Activated CD8-positive, alpha-beta memory T cell treated with anti-CD3 and anti-CD28 coated beads, Interleukin-2, amount 50 U/mL, for 24 hours (primary cell): Measurements from ENCODE around the gene ZAR1.

Experiments used
- DNase-seq: peaks from one replicate; pipeline ENCODE4 v3.0.0-alpha.2; 2020; ENCODE audit errors: extremely low read depth

The ZAR1 gene

DNA sequence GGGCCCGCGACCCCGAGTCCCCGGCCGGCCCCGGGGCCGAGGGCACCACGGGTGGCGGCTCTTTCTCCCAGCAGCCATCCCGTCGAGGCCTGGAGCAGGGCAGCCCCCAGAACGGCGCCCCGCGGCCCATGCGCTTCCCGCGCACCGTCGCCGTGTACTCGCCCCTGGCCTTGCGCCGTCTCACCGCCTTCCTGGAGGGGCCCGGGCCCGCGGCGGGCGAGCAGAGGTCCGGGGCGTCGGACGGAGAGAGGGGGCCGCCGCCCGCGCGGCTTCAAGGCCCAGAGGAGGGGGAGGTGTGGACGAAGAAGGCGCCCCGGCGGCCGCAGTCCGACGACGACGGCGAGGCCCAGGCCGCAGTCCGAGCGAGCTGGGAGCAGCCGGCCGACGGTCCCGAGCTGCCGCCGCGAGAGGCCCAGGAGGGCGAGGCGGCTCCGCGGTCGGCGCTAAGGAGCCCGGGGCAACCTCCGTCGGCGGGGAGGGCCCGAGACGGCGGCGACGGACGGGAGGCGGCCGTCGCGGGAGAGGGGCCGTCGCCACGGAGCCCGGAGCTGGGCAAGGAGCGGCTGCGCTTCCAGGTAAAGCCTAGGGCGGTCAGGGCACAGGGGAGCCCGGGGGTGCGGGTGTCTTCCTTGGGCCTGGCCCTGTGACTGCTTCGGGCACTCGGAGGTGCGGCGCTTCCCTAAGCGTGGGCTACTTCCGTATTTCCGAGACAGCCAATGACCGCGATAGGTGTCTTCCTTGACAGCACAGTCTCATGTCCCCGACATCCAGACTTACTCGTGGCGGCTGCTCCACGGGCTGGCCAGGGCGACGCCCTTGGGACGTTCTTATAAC, 845 bp downstream of the ZAR1 start:
- DNase-seq: no peak

DNA sequence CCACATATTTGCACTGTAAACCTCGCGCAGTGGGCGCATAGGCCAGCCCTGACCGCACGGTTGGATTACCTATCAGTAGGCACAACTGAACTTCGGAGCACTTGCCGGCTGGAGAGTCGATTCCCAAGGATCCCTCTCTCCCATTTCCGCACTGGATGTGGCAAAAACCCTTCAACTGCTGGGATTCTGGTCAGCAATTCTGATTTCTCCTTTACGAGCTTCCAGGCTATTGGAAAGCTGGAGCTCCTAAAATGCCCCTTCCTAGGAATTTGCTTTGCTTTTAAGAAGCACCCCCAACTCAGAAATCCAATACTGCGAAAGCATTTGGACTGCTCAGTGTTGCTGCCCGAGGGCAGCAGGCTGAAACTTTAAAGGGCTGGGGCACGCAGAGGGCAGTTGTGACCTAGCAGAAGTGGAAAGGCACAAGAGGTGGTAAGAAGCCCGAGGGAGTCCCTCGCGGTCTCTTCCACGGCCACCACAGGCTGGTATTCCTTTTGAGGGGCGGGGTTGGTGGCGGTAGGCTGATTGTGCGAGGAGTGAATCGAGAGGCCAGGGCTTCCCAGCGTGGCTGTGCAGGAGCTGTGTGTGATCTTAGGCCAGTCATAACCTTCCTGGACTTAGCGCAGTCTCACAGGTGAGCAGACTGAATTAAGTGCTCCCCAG, 1.6 kb downstream of the ZAR1 start:
- no peak for DNase-seq

DNA sequence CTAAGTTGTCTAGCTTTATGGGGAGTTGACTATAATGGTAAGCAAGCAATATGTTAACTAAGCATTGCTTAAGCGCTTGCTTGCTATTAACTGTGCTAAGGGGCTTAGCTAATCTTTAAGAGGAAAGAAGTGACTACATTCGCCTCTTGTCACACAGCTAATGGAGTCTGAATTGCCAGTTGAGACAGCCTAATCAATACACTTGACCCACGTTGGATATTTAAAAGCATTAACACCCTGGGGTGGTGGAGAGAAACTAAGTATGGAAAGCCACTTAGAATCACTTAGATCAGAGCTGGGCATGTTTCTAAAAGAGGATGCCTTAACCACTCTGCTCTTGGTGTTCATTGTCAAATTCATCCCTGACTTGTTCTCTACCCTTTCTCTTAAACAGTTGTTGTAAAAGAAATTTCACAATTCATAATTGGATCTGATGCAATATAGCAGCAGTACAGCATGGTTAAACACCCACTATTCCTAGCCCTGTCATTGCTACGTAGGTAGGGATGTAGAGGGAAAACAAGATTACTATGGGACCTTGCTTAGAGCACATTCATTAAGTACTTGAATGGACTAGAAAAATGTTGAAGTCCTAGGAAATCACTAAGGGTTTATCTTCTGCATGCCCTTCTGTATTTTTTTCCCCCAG, 3.5 kb downstream of the ZAR1 start:
- no peak for DNase-seq

DNA sequence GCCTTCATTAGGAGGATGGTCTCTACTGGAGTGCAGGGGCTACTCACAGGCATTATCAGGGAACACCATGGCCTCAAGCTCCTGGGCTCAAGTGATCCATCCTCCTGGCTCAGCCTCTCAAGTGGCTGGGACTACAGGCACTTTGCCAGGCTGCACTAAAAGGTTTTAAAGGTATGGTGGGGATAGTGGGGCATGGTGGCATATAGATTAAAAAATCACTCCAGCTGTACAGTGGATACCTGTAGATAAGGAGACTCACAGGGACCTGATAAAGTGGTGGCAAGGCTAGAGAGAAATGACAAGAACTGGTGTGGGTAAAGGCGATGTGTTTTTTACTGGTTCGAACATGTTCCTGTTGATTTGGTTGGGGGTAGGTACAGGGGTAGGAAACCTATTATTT, 5.9 kb downstream of the ZAR1 start:
- no peak for DNase-seq

DNA sequence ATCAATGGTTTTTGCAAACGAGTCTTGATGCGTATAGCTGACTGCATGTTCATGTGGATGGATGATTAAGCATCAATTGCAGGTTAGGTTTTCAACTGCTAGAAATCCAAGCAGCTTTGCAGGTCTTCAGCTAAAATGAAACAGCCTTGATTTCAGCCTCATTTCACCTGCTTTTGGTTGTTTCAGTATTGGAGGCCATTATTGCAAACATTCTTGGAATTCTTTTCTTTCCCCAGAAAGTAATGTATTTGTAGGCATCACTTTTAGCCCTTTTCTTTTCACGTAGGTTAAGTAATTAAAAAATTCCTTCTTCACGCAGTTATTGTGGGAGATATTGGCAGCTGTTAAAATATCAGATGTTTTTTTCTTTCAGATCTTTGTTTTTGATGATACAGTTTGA, 8.8 kb downstream of the ZAR1 start:
- no peak for DNase-seq

DNA sequence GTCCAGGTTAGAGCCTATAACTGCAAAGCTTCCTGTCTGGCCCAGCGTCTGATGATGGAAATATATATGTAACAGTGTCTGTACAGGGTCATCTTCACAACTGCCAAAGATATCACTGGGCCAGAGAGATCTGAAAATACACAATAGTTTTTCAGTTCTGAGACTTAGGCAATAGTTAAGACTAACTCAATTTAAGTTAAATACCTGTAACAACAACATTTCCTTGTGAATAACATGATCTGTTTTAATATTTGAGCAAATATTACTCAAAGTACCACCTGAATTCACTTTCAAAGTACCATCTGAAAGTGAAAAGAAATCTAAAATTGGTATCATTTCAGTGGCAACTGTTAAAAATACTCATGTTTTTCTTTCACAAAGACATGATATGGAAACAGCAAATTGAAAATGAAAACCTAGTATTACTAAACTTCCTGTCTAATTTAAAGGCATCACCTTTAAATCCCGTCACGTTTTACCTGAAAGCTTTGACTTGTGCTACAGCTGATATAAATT, 9.6 kb downstream of the ZAR1 start:
- DNase-seq: no peak

DNA sequence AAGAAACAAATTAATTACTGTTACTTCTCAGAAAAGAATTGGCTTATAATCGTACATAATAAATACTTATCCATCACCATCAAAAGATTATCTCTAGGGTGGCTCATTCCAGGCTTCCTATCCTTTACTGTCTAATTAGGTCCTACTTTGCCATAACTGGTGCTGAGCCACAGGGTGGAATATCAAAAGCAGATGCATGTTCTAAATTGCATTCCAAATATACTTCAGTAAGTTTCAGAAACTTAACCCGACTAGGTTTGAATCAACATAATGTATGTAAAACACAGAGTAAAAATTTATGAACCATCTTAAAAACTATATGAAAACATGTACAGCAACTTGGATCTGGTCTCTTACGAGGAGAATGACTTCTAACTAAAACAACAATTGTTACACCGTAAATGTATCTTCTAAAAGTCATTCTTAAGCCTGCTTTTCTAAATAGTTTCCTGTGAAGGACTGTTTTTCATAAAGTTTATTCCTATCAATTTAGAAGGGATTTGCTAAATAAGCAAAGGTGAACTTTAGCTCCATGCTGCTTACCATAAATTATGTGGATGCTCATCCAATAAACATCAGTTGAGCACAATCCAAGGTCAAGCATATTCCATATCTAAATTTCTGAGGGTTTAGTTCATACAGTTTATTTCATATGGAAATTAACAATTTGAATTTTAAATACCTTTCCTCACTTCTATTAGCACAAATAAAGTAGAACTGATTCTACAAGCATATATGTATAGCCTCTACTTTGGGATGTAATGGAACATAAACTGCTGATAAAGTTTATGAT, 13.4 kb downstream of the ZAR1 start:
- no peak for DNase-seq

DNA sequence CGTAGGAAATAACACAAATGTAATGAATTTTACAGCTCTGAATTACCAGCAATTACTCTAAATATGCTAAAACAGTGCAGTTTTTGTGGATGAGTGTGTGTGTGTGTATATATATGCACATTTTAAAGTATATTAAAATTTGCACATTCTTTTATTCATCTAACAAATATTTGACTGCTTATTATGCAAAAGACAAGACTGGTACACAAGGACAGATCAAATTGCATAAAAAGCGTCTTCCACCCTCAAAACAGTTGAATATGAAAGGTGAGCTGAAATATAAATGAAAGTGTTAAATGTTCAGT, 13.9 kb downstream of the ZAR1 start:
- no peak for DNase-seq

DNA sequence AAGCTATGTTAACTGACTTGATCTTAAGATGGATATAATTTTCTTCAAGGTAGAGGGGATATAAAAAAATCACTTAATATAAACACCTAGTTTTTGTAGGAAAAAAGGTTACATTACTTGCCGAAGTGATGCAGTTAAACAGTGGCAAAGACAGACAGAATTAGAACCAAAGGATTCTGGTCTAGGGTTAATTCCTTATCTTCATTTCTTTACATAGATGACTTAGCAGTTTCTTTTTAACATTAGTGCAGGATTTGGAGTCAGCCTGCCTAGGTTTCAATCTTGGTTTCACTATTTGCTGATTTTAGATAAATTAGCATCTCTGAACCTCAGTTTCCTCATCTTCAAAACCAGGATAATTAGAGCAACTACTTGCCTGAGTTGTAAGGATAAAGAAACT, 14.3 kb downstream of the ZAR1 start:
- DNase-seq: no peak

DNA sequence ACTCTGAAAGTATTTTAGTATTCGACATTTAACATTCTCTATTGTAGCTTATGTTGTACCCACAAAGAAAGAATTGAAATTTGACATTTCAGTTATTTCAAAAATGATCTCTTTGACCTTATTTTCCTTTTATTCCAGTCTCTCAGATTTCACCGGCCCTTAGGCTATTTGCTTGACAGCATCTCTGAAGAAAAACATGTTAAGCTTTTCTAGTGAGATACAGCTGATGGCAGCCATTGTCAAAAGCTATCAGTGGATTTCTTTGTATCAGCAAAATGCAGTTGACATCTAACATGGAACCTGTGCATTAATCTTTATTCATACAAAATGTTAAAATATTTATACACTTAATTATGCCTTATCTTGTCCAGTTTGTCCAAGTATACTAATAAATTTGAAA, 16.7 kb downstream of the ZAR1 start:
- DNase-seq: no peak

DNA sequence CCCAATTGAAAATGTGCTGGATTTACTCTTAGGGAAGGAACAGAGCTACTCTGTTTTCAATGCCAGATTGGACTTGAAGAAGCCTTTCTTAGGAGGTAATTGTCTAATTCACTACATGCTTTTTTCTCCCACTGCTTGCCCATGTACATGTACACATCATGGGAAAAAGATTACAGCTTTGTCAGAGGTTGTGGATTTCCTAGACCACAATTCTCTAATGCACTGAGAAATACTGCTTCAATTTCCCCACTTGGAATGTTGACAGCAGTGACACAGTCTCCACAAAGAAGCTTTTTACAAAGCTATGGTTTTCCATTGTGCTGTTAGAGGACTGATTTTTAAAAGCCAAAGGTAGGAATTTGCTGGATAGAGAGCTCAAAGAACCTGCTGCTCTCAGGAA, 19.5 kb downstream of the ZAR1 start:
- no peak for DNase-seq

DNA sequence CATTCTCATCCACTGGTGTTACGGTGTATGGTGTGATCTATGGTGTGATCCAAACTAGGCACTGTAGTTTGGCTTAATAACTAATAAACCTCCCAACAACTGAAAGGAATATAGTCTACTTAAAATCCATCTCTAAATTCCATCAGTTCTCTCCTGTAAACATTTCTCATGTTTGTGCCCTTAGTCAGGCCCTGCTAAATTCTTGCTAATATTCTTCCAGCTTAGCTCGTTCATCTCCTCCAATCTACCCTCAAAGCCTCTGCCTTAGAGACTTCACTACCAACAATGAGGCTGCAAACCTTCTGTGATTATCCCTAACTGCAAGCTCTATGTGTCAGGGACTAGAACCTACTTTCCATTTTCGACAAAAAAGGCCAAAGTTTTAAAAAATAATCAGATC, 28.1 kb downstream of the ZAR1 start:
- DNase-seq: no peak

DNA sequence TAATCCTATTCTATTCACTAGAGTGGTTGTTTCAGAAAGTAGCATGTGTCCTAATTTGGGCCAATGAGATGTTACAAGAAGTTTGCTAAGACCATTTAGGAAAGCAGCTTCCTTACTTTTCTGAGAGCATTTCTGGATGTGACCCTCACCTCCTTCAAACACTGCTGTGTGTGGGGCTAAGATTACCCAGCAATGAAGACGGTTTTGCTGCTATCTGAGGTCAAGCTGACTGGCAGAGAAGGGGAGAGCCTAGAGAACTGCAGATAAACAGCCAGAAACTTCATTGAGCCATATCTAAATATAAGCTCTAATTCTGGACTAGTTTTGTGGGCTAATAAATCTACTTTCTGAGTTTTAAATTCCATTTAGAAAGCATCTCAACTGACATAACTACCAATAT, 36.4 kb downstream of the ZAR1 start:
- no peak for DNase-seq

DNA sequence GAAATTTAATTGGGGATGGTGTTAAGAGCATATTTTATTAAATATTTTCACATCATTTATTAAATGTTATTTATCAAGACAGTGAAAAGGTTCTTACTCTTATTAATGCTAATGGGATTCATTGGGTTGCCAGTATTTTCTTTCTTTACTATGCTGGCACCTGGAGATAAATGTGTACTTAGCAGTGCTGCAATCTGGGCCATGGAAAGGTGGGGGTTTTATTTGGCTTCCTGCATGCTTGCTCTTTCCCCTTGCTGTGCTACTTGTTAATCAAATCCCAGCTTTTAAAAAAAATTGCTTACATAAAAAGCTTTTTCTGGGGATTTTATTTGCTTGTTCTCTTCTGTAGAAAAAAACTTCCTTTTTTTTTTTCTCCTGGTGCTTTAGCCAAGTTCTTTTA, 48.3 kb downstream of the ZAR1 start:
- no peak for DNase-seq

DNA sequence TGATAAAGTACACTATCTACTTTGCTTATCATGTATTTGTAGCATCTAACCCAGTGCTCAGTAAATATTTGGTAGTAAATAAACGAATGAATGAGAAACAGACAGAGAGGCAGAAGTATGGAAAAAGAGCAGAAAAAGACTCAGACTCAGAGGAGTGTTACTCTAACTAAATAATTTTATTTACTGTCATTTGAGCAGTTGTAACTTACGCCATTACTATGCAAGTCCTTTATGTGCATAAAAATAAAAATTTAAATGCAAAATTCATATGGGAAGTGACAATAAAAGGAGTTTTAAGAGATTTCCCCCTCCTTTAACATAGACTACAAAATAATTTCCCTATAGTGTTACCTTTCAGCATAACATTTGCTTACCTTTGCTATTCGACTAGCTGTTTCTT, 49.5 kb downstream of the ZAR1 start:
- no peak for DNase-seq

DNA sequence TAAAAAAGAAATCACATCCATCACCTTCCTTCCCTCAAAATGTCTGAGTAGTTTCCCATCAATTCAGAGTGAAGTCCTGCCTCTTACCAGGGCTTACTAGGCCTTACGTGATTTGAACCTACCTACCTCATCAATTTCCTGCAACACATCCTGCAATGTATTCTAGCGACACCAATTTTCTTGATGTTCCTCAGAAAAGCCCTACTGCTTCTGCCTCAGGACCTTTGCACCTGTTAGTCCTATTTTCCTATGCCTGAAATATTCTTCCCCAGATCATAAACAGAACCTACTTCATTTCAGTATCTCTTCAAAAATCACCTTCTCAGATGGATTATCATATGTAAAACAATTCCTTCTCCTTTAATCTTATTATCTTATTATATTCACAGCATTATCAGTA, 52.8 kb downstream of the ZAR1 start:
- DNase-seq: no peak

DNA sequence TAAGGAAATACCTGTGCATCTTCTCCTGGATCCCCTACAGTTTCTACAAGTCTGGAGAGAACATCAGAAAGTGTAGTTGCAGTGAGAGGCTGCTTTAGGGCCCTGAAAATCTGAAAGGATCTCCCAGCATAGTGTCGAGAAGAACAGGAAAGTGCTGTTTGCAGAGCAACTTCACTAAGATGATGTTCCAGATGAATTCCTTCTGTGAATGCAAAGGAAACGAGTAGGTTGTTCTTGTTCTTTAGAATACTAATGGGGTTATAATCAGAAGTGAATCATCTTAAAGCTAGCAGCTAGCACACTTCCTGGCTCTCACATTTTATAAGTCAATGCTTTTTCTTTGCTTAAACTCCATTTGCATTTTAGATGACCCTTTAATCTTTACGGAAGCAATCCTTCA, 53.7 kb downstream of the ZAR1 start:
- no peak for DNase-seq
